Mucosa of rectum (tissue), 2 donors: ENCODE data around the gene IMMP2L.

Experiments
- H3K27ac ChIP-seq, 2 donors: one replicate each; pipeline ENCODE4 v1.7.0; 2013; ENCODE audit warnings: inconsistent platforms in 2 of 2, low read depth in 2 of 2, low read length in 2 of 2
- H3K27me3 ChIP-seq, 2 donors: one replicate each; pipeline ENCODE4 v1.7.0; 2013; ENCODE audit warnings: low read length in 2 of 2; ENCODE audit not compliant: control insufficient read depth in 2 of 2, insufficient read depth in 2 of 2
- H3K36me3 ChIP-seq, 2 donors: one replicate each; pipeline ENCODE4 v1.7.0; 2013; ENCODE audit warnings: low read length in 2 of 2; ENCODE audit not compliant: control insufficient read depth in 2 of 2, insufficient read depth in 2 of 2
- H3K4me1 ChIP-seq, 2 donors: one replicate each; pipeline ENCODE4 v1.7.0; 2013; ENCODE audit warnings: low read length in 2 of 2, mild to moderate bottlenecking in 1 of 2; ENCODE audit not compliant: control insufficient read depth in 2 of 2, insufficient read depth in 2 of 2
- H3K4me3 ChIP-seq, 2 donors: one replicate each; pipeline ENCODE4 v1.7.0; 2013; ENCODE audit warnings: low read length in 2 of 2
- H3K9ac ChIP-seq, 2 donors: one replicate each; pipeline ENCODE4 v1.7.0; 2013; ENCODE audit warnings: low read length in 2 of 2, low read depth in 1 of 2, mild to moderate bottlenecking in 1 of 2
- H3K9me3 ChIP-seq, 2 donors: one replicate each; pipeline ENCODE4 v1.7.0; 2013; ENCODE audit warnings: low read length in 2 of 2; ENCODE audit not compliant: control insufficient read depth in 2 of 2
- donor health status: healthy.
- donor health status: Normal muscosa, but diverticular disease.

Gene IMMP2L

GRCh38 chr7:111239437-111239836 lies 322.9 kb downstream of the IMMP2L start:
- no peaks in the 10 kb centered on the region for H3K36me3 ChIP-seq
- no peak overlapping the region for H3K27ac ChIP-seq
- H3K4me1 ChIP-seq = no peaks in the 10 kb centered on the region
- no peaks in the 10 kb centered on the region for H3K9me3 ChIP-seq
- H3K4me3 ChIP-seq = no peak overlapping the region
- no peak overlapping the region for H3K9ac ChIP-seq
- no peaks in the 10 kb centered on the region for H3K27me3 ChIP-seq

DNA sequence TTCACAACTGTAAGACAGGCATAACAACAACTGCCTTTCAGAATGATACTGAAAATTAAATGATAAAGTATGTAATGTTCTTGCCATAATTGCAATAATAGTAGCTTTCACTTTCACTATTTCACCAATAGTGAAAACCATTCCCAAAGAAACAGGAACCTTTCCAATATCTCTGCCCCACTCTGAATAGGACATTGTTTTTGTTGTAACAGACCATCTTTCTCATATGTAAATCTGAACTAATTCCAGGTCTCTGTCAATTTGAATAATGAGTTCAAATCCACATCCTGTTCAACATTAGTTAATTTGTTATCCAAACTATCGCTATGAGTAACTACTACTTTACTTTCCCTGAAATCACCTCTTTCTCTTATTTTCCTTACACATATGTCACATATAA lies 323.4 kb downstream of the IMMP2L start:
- Histone ChIP-seq H3K9ac (no peak overlapping the region), H3K4me1 (no peaks in the 10 kb centered on the region), H3K4me3 (peak overlapping the region in 1 of 2 donors; percentile 6), H3K36me3 (no peaks in the 10 kb centered on the region), H3K27me3 (no peaks in the 10 kb centered on the region), H3K9me3 (no peaks in the 10 kb centered on the region), H3K27ac (no peak overlapping the region)

- Histone ChIP-seq H3K9me3 (no peaks in the 10 kb centered on the region), H3K27ac (no peak overlapping the region), H3K36me3 (no peaks in the 10 kb centered on the region), H3K27me3 (no peaks in the 10 kb centered on the region), H3K9ac (no peak overlapping the region), H3K4me1 (no peaks in the 10 kb centered on the region), H3K4me3 (no peak overlapping the region)
These were observed 326.6 kb downstream of the IMMP2L start for GRCh38 chr7:111235709-111236108.

DNA sequence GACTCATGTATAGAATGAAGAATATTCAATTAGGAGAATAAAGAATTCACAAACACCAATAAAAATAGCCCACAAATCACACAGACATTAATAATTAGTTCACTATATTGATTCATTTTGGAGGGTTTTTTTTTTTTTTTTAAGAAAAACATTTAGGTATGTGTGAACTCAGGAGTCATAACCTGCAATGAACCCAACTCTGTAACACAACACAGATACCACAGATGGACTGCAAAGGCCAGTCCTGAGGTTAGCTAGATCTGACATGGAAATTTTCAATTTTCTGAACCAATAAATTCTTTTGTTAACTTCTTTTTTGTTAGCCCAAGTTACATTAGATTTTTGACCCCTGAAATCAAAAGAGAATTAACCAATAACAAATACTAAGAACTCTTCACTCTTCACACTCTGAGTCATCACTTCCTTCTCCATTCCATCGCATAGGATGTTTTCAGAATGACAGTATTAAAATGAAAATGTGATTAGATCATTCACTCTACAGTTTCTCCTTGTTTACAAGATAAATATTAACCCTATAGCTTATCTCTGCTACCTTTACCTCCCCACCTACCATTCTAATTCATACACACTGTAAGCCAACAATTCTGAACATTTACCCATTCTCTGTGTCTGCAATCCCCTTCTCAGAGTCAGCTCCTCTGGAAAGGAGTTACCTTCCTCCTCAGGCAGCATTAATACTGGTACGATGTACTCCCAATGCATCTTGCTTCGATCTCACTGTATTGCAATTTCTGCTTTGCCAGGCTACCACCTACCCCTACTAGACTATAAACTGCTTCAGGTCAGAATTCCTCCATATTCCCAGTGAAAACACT lies 329.8 kb downstream of the IMMP2L start:
- Histone ChIP-seq H3K27ac (no peak overlapping the region), H3K4me1 (no peaks in the 10 kb centered on the region)

DNA sequence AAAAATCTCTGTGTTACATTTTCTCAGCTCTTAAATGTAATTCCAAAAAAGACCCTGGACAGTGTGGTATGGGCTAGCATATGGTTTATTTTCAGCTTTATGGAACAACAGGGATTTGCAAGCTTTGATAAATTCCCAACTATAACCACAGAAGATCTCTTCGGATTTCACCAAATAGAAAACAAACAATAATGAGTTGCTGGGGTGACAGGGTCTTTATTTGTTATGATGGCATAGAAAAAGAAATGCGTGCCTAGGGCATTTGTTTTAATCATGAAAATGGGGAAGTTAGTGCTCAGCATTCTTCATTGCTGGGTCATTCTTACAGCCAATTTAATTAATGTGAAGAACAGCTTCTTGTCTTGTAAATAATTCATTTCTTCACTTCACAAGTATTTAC lies 332.4 kb downstream of the IMMP2L start:
- no peak overlapping the region for H3K27ac ChIP-seq
- H3K4me3 ChIP-seq = no peak overlapping the region

More for the DNA sequence above, 329.8 kb downstream of the IMMP2L start:
- no peaks in the 10 kb centered on the region for H3K36me3 ChIP-seq
- H3K9me3 ChIP-seq = no peaks in the 10 kb centered on the region
- no peak overlapping the region for H3K9ac ChIP-seq
- no peaks in the 10 kb centered on the region for H3K27me3 ChIP-seq
- no peak overlapping the region for H3K4me3 ChIP-seq

DNA sequence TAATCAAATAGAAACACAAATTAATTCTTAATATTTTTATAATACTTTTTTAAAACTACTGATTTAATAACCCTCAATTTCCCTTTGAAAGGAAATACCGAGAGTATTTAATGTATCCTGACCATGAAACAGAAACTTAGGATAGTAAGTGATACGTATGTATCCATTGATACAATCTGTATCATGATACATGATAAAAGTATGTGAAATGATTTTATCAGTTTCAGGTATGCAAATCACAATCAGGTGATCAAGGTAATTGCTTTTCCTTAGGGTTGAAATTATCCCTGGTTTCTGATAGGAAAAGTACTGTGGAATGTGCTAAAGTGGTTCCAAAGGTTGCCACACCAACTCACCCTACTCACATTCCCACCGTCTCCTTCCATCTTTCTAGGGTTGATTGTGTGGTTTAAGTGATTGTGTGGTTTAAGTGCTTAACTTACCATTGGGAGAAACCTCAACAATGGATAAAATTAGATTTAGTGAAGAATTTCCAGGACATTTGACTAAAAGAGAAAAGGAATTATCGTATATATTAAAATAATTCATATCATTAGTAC lies 333.0 kb downstream of the IMMP2L start:
- Histone ChIP-seq H3K9ac (no peak overlapping the region), H3K4me3 (no peak overlapping the region), H3K36me3 (no peaks in the 10 kb centered on the region), H3K4me1 (no peaks in the 10 kb centered on the region), H3K9me3 (no peaks in the 10 kb centered on the region), H3K27me3 (no peaks in the 10 kb centered on the region), H3K27ac (no peak overlapping the region)

More for the DNA sequence above, 332.4 kb downstream of the IMMP2L start:
- H3K27me3 ChIP-seq = no peaks in the 10 kb centered on the region
- H3K9me3 ChIP-seq = no peaks in the 10 kb centered on the region
- no peaks in the 10 kb centered on the region for H3K4me1 ChIP-seq
- H3K36me3 ChIP-seq = no peaks in the 10 kb centered on the region
- no peak overlapping the region for H3K9ac ChIP-seq

GRCh38 chr7:111228437-111228836 lies 333.9 kb downstream of the IMMP2L start:
- no peaks in the 10 kb centered on the region for H3K9me3 ChIP-seq
- H3K4me3 ChIP-seq = no peak overlapping the region
- no peaks in the 10 kb centered on the region for H3K36me3 ChIP-seq
- H3K27me3 ChIP-seq = no peaks in the 10 kb centered on the region
- no peak overlapping the region for H3K27ac ChIP-seq
- H3K4me1 ChIP-seq = no peaks in the 10 kb centered on the region
- no peak overlapping the region for H3K9ac ChIP-seq

DNA sequence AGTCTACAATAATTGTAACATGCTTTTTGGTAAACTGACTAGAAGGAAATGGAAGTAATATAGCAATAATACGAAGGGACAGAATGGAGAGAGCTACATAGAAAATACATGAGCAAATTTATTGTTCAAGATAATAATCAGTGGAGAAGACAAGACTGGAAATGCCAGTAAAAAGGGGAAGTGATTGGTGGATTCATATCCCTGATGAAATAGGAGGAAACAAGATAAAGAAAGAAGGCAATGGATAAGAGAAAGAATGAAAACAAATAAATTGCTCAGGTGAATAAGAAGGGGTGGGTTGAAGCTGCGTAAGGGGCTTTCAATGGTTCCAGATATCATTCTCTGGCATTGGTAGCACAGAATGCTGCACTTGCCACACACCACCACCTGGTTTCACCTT lies 335.5 kb downstream of the IMMP2L start:
- Histone ChIP-seq H3K27me3 (no peaks in the 10 kb centered on the region), H3K27ac (no peak overlapping the region), H3K9me3 (no peaks in the 10 kb centered on the region), H3K9ac (no peak overlapping the region), H3K4me3 (no peak overlapping the region), H3K4me1 (no peaks in the 10 kb centered on the region), H3K36me3 (no peaks in the 10 kb centered on the region)

DNA sequence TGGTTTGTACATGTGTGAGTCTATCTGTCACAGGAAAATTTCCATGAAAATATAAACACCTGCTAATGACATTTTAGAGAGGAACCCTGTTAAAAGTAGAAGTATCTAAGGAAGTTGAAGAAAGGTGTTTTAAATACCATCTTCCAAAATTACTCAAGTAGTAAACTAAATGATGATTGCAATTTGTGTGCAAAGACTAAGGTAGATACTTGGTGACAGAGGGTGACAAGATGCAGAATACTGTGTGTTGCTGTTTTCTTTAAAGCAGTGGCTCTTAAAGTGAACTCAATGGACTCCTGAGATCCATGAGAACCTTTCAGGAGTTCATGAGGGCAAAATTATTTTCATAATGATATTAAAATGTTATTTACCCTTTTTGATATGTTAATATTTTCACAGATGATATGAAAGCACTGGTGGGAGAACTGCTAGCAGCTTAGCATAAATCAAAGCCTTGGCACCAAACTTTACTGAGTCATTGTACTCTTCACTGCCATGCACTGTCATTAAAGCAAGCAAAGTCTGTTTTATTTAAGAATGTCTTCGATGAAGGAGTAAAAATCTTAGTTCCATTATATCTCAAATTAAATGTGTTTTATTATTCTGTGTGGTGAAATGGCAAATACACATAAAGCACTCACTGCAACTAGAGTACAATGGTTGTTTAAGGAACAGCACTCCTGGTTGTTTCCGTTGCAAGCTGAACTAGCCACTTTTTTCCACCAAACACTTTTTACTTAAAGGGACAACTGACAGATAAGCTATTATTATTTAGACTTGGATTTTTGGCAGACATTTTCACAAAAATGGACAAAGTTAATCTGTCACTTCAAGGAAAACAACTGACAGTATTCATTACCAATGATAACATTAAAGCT lies 337.7 kb downstream of the IMMP2L start:
- Histone ChIP-seq H3K27me3 (no peaks in the 10 kb centered on the region), H3K4me1 (no peaks in the 10 kb centered on the region), H3K4me3 (no peak overlapping the region), H3K36me3 (no peaks in the 10 kb centered on the region), H3K9ac (no peak overlapping the region), H3K9me3 (no peaks in the 10 kb centered on the region), H3K27ac (no peak overlapping the region)

DNA sequence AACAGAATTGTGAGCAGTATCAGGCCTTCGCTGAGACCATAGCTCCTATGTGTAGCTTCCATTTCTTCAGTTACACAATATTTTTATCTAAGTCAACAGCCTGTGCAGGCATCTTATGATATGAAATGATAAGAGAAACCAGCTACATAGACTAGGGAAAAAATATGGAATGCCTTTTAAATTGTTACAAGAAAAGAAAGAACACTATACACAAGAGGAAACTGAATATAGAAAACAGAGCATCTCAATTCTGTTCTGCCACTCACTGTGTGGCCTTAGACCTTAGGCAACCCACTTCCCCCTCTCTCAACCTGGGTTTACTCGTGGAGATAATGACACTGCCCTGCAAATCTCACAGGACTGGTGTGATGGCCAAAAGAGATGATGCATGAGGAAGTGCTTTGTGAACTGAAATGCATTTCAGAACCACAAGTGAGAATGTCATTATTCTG lies 338.5 kb downstream of the IMMP2L start:
- H3K4me3 ChIP-seq = no peak overlapping the region
- no peaks in the 10 kb centered on the region for H3K36me3 ChIP-seq
- no peaks in the 10 kb centered on the region for H3K9me3 ChIP-seq
- no peaks in the 10 kb centered on the region for H3K27me3 ChIP-seq
- no peak overlapping the region for H3K27ac ChIP-seq
- no peaks in the 10 kb centered on the region for H3K4me1 ChIP-seq
- no peak overlapping the region for H3K9ac ChIP-seq
